SK-N-SH (cell line): ENCODE measurements around the gene NOD1. TPM values are rescaled to one million over a fixed set of nuclear protein-coding genes. Genes with fewer than 3 reads are reported as not detected.

ENCODE experiments used
- CTCF ChIA-PET: fragments of 300-600, 350-600 bp; formaldehyde crosslinking; extraction: SDS; loops from one replicate; lab custom pipeline; 2021; lab: Yijun Ruan, JAX
- POLR2A ChIA-PET: fragments of 350-600 bp; sonication (Branson Sonifier 250); formaldehyde crosslinking; extraction: SDS; loops from one replicate; lab custom pipeline; 2020; ENCODE audit warnings: antibody characterized with exemption, inconsistent platforms; lab: Yijun Ruan, JAX
- DNase-seq: peaks from one replicate; pipeline ENCODE4 v3.0.0; 2012
- H2AFZ ChIP-seq: fragments of 200-600 bp; sonication (generic); 2 replicates; pipeline ENCODE4 v1.8.1; 2016; ENCODE audit warnings: antibody characterized with exemption, mild to moderate bottlenecking, low read depth
- H3F3A ChIP-seq: fragments of 200-600 bp; sonication (generic); replicated peaks from 2 replicates; pipeline ENCODE3; 2016; ENCODE audit warnings: antibody characterized with exemption, mild to moderate bottlenecking; ENCODE audit not compliant: insufficient read depth
- H3K27ac ChIP-seq, 2 experiments: fragments of 200-500 bp in 1 of 2; fragments of 200-600 bp in 1 of 2; sonication (Bioruptor generic) in 1 of 2; sonication (generic), shearing (Covaris generic) in 1 of 2; 2 replicates each; pipeline versions ENCODE4 v1.5.1 to v1.6.1; 2014 to 2016; ENCODE audit warnings: low read depth in 2 of 2, inconsistent platforms in 1 of 2, low read length in 1 of 2, mild to moderate bottlenecking in 1 of 2, mixed read lengths in 1 of 2
- H3K27me3 ChIP-seq: fragments of 200-600 bp; sonication (generic), shearing (Covaris generic); 2 replicates; pipeline ENCODE4 v1.6.1; 2016; ENCODE audit warnings: mixed run types; ENCODE audit not compliant: insufficient read depth
- H3K36me3 ChIP-seq, 2 experiments: fragments of 200-500 bp in 1 of 2; fragments of 200-600 bp in 1 of 2; sonication (Bioruptor generic) in 1 of 2; sonication (generic) in 1 of 2; replicated peaks in 1 of 2; 2 replicates each; pipeline versions ENCODE3 to v1.5.1; 2014 to 2016; ENCODE audit warnings: low read length in 1 of 2, mild to moderate bottlenecking in 1 of 2; ENCODE audit not compliant: insufficient read depth in 2 of 2, control insufficient read depth in 1 of 2
- H3K4me1 ChIP-seq, 2 experiments: fragments of 200-500 bp in 1 of 2; fragments of 200-600 bp in 1 of 2; sonication (Bioruptor generic) in 1 of 2; sonication (generic), shearing (Covaris generic) in 1 of 2; 2 replicates each; pipeline versions ENCODE4 v1.5.1 to v1.6.1; 2014 to 2016; ENCODE audit warnings: low read depth in 1 of 2, low read length in 1 of 2, mixed run types in 1 of 2; ENCODE audit not compliant: insufficient read depth in 2 of 2, control insufficient read depth in 1 of 2
- H3K4me2 ChIP-seq: fragments of 200-600 bp; sonication (generic), shearing (Covaris generic); 2 replicates; pipeline ENCODE4 v1.6.1; 2017; ENCODE audit warnings: mixed run types
- H3K4me3 ChIP-seq, 2 experiments: fragments of 200-500 bp in 1 of 2; fragments of 200-600 bp in 1 of 2; sonication (Bioruptor generic) in 1 of 2; sonication (generic), shearing (Covaris generic) in 1 of 2; 2 replicates each; pipeline versions ENCODE4 v1.5.1 to v1.8.1; 2014 to 2016; ENCODE audit warnings: low read depth in 2 of 2, inconsistent platforms in 1 of 2, low read length in 1 of 2, mild to moderate bottlenecking in 1 of 2, mixed read lengths in 1 of 2, moderate library complexity in 1 of 2
- H3K79me2 ChIP-seq: fragments of 200-600 bp; sonication (generic); 2 replicates; pipeline ENCODE4 v1.8.1; 2017; ENCODE audit warnings: mild to moderate bottlenecking; ENCODE audit not compliant: insufficient read depth
- H3K9ac ChIP-seq: fragments of 200-600 bp; sonication (generic); 2 replicates; pipeline ENCODE4 v1.6.1; 2017; ENCODE audit warnings: mixed run types
- H3K9me2 ChIP-seq: fragments of 200-600 bp; sonication (generic); 2 replicates; pipeline ENCODE4 v1.6.1; 2017; ENCODE audit warnings: mixed run types
- H3K9me3 ChIP-seq: fragments of 200-600 bp; sonication (generic); 2 replicates; pipeline ENCODE4 v1.6.1; 2017; ENCODE audit warnings: mixed run types, mild to moderate bottlenecking, moderate library complexity
- H4K20me1 ChIP-seq: fragments of 200-600 bp; sonication (generic); 2 replicates; pipeline ENCODE4 v1.6.1; 2017; ENCODE audit warnings: mild to moderate bottlenecking, mixed run types; ENCODE audit not compliant: insufficient read depth
- CHD2 ChIP-seq: fragments of 150-350 bp; IDR thresholded peaks from 2 replicates; pipeline ENCODE4 v1.6.1; 2018; ENCODE audit warnings: low read length; ENCODE audit not compliant: partially characterized antibody
- EZH2phosphoT487 ChIP-seq: fragments of 200-600 bp; sonication (generic); IDR thresholded peaks from 2 replicates; pipeline ENCODE4 v1.6.1; 2017; ENCODE audit warnings: low read depth, mixed run types, mild to moderate bottlenecking, antibody characterized with exemption, moderate library complexity, borderline replicate concordance
- FOXJ3 ChIP-seq: sonication (generic); formaldehyde crosslinking; IDR thresholded peaks from 2 replicates; pipeline ENCODE4 v1.5.1; 2020; ENCODE audit warnings: mild to moderate bottlenecking, missing genetic modification reagents
- FOXM1 ChIP-seq: IDR thresholded peaks from 2 replicates; pipeline ENCODE4 v1.4.0; 2012; ENCODE audit warnings: low read depth, mild to moderate bottlenecking
- GATA2 ChIP-seq: sonication (generic); formaldehyde crosslinking; IDR thresholded peaks from 2 replicates; pipeline ENCODE4 v1.5.0; 2020; ENCODE audit warnings: mild to moderate bottlenecking, missing genetic modification reagents
- MAX ChIP-seq: IDR thresholded peaks from 2 replicates; pipeline ENCODE4 v1.4.0; 2012; ENCODE audit warnings: low read depth
- MEF2A ChIP-seq: IDR thresholded peaks from 2 replicates; pipeline ENCODE4 v1.4.0; 2012; ENCODE audit warnings: low read depth, borderline replicate concordance
- NFIC ChIP-seq: IDR thresholded peaks from 2 replicates; pipeline ENCODE4 v1.4.0; 2012; ENCODE audit warnings: borderline replicate concordance
- NRF1 ChIP-seq: IDR thresholded peaks from 2 replicates; pipeline ENCODE4 v1.6.1; 2012; ENCODE audit warnings: low read depth, mild to moderate bottlenecking, low read length
- REST ChIP-seq: IDR thresholded peaks from 2 replicates; pipeline ENCODE4 v1.6.1; 2012; ENCODE audit warnings: mild to moderate bottlenecking, low read depth, low read length, moderate library complexity
- SMC3 ChIP-seq: IDR thresholded peaks from 2 replicates; pipeline ENCODE4 v1.6.1; 2012; ENCODE audit warnings: low read depth, low read length, improper control_type of control experiment
- ZBTB33 ChIP-seq: IDR thresholded peaks from 2 replicates; pipeline ENCODE4 v1.4.0; 2012; ENCODE audit warnings: low read depth, borderline replicate concordance
- WGBS: methylation state at CpG from one replicate; pipeline ENCODE4 v1.1.6; 2017; ENCODE audit warnings: low lambda C conversion rate; 5-methylcytosine and 5-hydroxymethylcytosine counted together
- polyA plus RNA-seq, 3 experiments: library from polyadenylated mRNA; depleted of rRNA; stranded (reverse); fragments of >200 nt; gene quantifications; 2 replicates each; pipeline ENCODE4 v1.2.3, GENCODE V29; 2012

Gene NOD1
- polyA plus RNA-seq, 1 of the 3 experiments (the other 2 are of a cell fraction): 5.5 TPM

- H2AFZ ChIP-seq: no peak overlapping the region
- H3K4me2 ChIP-seq: no peak overlapping the region
- no peak overlapping the region for H3K27ac ChIP-seq
- H4K20me1 ChIP-seq: no peaks in the 10 kb centered on the region
- 94% methylated on average over 8 of the region's 8 CpGs for WGBS
- no peak overlapping the region for H3K9ac ChIP-seq
- H3K9me2 ChIP-seq: no peaks in the 10 kb centered on the region
- POLR2A ChIA-PET: no interaction called here
- H3K9me3 ChIP-seq: no peaks in the 10 kb centered on the region
- CTCF ChIA-PET: interaction anchor here (1.4 kb wide), 1 partner anchor 115 kb away, joined by 5 read pairs; no protein-coding TSS in a partner anchor
- H3K27me3 ChIP-seq: no peaks in the 10 kb centered on the region
- no peaks in the 10 kb centered on the region for H3K79me2 ChIP-seq
- H3K4me3 ChIP-seq: no peak overlapping the region
- no peak for DNase-seq
- H3F3A ChIP-seq: peaks cover 8% of the 10 kb centered on the region
- no peaks in the 10 kb centered on the region for H3K36me3 ChIP-seq
- no peaks in the 10 kb centered on the region for H3K4me1 ChIP-seq
- TF ChIP-seq ZBTB33 (no peak), CHD2 (no peak)
These were observed 87.6 kb downstream of the NOD1 start for GRCh38 chr7:30390736-30391636.

- POLR2A ChIA-PET: no interaction called here
- WGBS: 90% methylated on average over 3 of the region's 3 CpGs
- no peak for TF ChIP-seq NFIC
- TF ChIP-seq MEF2A: no peak
- no peak for TF ChIP-seq SMC3
- TF ChIP-seq NRF1: no peak
- no peak for TF ChIP-seq FOXM1
- no peak for TF ChIP-seq ZBTB33
- no peak for TF ChIP-seq REST
- TF ChIP-seq MAX: no peak
- TF ChIP-seq FOXJ3 (CRISPR knock-in tag): no peak
- TF ChIP-seq EZH2phosphoT487: no peak
- TF ChIP-seq GATA2 (CRISPR knock-in tag): no peak
These were observed 88.8 kb downstream of the NOD1 start for GRCh38 chr7:30389791-30390190.

More at GRCh38 chr7:30389791-30390190, 88.8 kb downstream of the NOD1 start:
- CTCF ChIA-PET: interaction anchor here (1.7 kb wide), 1 partner anchor 174 kb away, joined by 6 read pairs; no protein-coding TSS in a partner anchor
- no peak overlapping the region for H2AFZ ChIP-seq
- DNase-seq: no peak
- H4K20me1 ChIP-seq: no peaks in the 10 kb centered on the region
- peaks cover 8% of the 10 kb centered on the region for H3F3A ChIP-seq
- no peaks in the 10 kb centered on the region for H3K27me3 ChIP-seq
- H3K9ac ChIP-seq: no peak overlapping the region
- H3K4me3 ChIP-seq: no peak overlapping the region
- no peaks in the 10 kb centered on the region for H3K9me3 ChIP-seq
- no peaks in the 10 kb centered on the region for H3K36me3 ChIP-seq
- H3K4me2 ChIP-seq: no peak overlapping the region
- no peaks in the 10 kb centered on the region for H3K79me2 ChIP-seq
- H3K27ac ChIP-seq: no peak overlapping the region
- H3K9me2 ChIP-seq: no peaks in the 10 kb centered on the region
- H3K4me1 ChIP-seq: no peaks in the 10 kb centered on the region
